ENCODE measurements around the gene ASB2. TPM values are rescaled to one million over a fixed set of nuclear protein-coding genes. Genes with fewer than 3 reads are reported as not detected.

The ASB2 gene
- total RNA-seq, 1 experiment from 2014 or later: 0.35 TPM

DNA sequence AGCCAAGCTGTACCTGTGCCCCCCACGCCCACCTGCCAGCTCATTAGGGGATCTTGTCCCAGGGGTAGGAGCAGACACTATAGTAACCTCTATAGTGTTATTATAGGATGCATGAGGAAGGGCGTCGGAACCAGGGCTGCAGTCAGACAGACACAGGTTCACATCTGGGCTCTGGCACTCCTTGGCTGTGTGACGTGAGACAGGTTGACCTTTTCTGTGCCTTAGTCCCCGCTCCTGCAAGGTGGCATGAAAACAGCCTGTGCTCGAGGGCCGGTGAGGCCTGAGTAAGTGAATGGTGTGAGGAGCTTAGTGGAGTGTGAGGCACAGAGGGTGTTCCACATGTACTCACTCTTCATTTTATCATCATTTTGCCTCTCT, 19.0 kb downstream of the ASB2 start:
- H3K9ac ChIP-seq (ENCODE audit: extremely low read depth, insufficient read length, low read length): no peak overlapping the region

More for the DNA sequence above, 19.0 kb downstream of the ASB2 start:
- Histone ChIP-seq H2BK12ac (ENCODE audit: insufficient read length, low read depth, low read length) (no peak overlapping the region), H4K20me1 (ENCODE audit: control insufficient read depth, insufficient read depth, insufficient read length) (no peaks in the 10 kb centered on the region), H4K91ac (ENCODE audit: insufficient read length, low read depth, low read length) (no peak overlapping the region), H3K23ac (ENCODE audit: insufficient read length, low read depth, low read length) (no peak overlapping the region), H2BK20ac (ENCODE audit: low read depth, low read length, poor library complexity, severe bottlenecking) (no peak overlapping the region), H2AK5ac (ENCODE audit: insufficient read length, low read length) (no peak overlapping the region), H3K56ac (ENCODE audit: insufficient read length, low read depth, low read length) (no peak overlapping the region), H2AFZ (ENCODE audit: low read length) (no peak overlapping the region), H2BK120ac (ENCODE audit: low read depth, low read length, poor library complexity, severe bottlenecking) (no peak overlapping the region), H3K79me2 (ENCODE audit: insufficient read depth, low read length) (no peaks in the 10 kb centered on the region), H2BK15ac (ENCODE audit: low read depth, low read length) (no peak overlapping the region), H2BK5ac (ENCODE audit: insufficient read length, low read length) (no peak overlapping the region), H3K79me1 (ENCODE audit: insufficient read depth, low read depth, low read length, poor library complexity, severe bottlenecking) (no peaks in the 10 kb centered on the region), H4K5ac (ENCODE audit: insufficient read length, low read depth, low read length) (no peak overlapping the region), H3T11ph (ENCODE audit: low read length) (no peak overlapping the region), H3K23me2 (ENCODE audit: insufficient read length, low read depth, low read length, poor library complexity, severe bottlenecking) (no peaks in the 10 kb centered on the region), H3K4me2 (ENCODE audit: insufficient read depth, insufficient read length, low read length) (no peak overlapping the region), H3K27ac (ENCODE audit: insufficient read length, low read depth, low read length) (no peak overlapping the region), H3K4ac (ENCODE audit: low read depth, low read length) (no peak overlapping the region), H4K8ac (replicated peaks; ENCODE audit: insufficient read length, low read depth, low read length) (no peak overlapping the region), H3K27me3 (ENCODE audit: insufficient read depth, low read length) (no peaks in the 10 kb centered on the region), H3K14ac (ENCODE audit: insufficient read depth, low read length) (no peak overlapping the region; the same call in 1 of the 2 replicates), H3K4me1 (ENCODE audit: insufficient read depth, low read length) (no peaks in the 10 kb centered on the region; the same call in 1 of the 2 replicates), H3K9me3 (ENCODE audit: control insufficient read depth, low read depth, low read length) (no peaks in the 10 kb centered on the region), H3K18ac (ENCODE audit: insufficient read length, low read depth, low read length) (peak overlapping the region; percentile 38)
- H3K27ac Mint-ChIP-seq: no peak overlapping the region
- H3K27me3 Mint-ChIP-seq (ENCODE audit: low read depth): no peaks in the 10 kb centered on the region; the same call in none of the 2 replicates
- peaks cover 42 to 45% of the 10 kb centered on the region in 2 experiments for H3K4me1 Mint-ChIP-seq
- WGBS (ENCODE audit: extremely low coverage, insufficient read length, low lambda C conversion rate): no CpG with 5 or more reads among the region's 7 CpGs
- no peak overlapping the region for H3K4me3 Mint-ChIP-seq
- H3K9me3 Mint-ChIP-seq: no peaks in the 10 kb centered on the region; a peak in 1 of 5 replicates
- DNase-seq: no peak
- TF ChIP-seq CTCF (conservative IDR thresholded peaks at IDR 0.05): no peak
- H3K36me3 Mint-ChIP-seq (ENCODE audit: insufficient read depth in 1 of 3, low read depth in 3 of 3): no peaks in the 10 kb centered on the region
